ENCODE data around the gene ZBTB42.
"Not testable (repeated sequence)": the region's sequence is repeated elsewhere in the genome, so short reads cannot be mapped to it uniquely, and the experiment has no call there.

Gene ZBTB42

GRCh38 chr14:104797115-104798044 is 3.5 kb upstream of the ZBTB42 start:
- DNase-seq = no peak

- DNase-seq = no peak
Measured at GRCh38 chr14:104798300-104799243, 2.3 kb upstream of the ZBTB42 start.

- DNase-seq = no peak
Measured at GRCh38 chr14:104799244-104800014, 1.5 kb upstream of the ZBTB42 start.

- DNase-seq = no peak
Measured at GRCh38 chr14:104800015-104800770, 708 bp upstream of the ZBTB42 start.

GRCh38 chr14:104801520-104802393 is 856 bp downstream of the ZBTB42 start:
- no peak for DNase-seq

- no peak for DNase-seq
Measured at GRCh38 chr14:104802394-104803184, 1.7 kb downstream of the ZBTB42 start.

GRCh38 chr14:104803280-104803911 is 2.5 kb downstream of the ZBTB42 start:
- no peak for DNase-seq

GRCh38 chr14:104803912-104804410 is 3.1 kb downstream of the ZBTB42 start:
- DNase-seq = no peak

GRCh38 chr14:104804481-104805325 is 3.8 kb downstream of the ZBTB42 start:
- DNase-seq = no peak

- no peak for DNase-seq
Measured at GRCh38 chr14:104805326-104805678, 4.4 kb downstream of the ZBTB42 start.

- no peak for DNase-seq
Measured at GRCh38 chr14:104805941-104806624, 5.2 kb downstream of the ZBTB42 start.

- no peak for DNase-seq
Measured at GRCh38 chr14:104806625-104807465, 5.9 kb downstream of the ZBTB42 start.

GRCh38 chr14:104808456-104808855 is 7.6 kb downstream of the ZBTB42 start:
- DNase-seq = no peak

GRCh38 chr14:104810316-104810715 is 9.4 kb downstream of the ZBTB42 start:
- DNase-seq = no peak

- DNase-seq = no peak
Measured at GRCh38 chr14:104813286-104813685, 12.4 kb downstream of the ZBTB42 start.

- DNase-seq = not testable (repeated sequence)
Measured at GRCh38 chr14:104814701-104815100, 13.8 kb downstream of the ZBTB42 start.

- DNase-seq = no peak
Measured at GRCh38 chr14:104816616-104816884, 15.6 kb downstream of the ZBTB42 start.
